ENCODE measurements around the gene GIGYF2.

DNA sequence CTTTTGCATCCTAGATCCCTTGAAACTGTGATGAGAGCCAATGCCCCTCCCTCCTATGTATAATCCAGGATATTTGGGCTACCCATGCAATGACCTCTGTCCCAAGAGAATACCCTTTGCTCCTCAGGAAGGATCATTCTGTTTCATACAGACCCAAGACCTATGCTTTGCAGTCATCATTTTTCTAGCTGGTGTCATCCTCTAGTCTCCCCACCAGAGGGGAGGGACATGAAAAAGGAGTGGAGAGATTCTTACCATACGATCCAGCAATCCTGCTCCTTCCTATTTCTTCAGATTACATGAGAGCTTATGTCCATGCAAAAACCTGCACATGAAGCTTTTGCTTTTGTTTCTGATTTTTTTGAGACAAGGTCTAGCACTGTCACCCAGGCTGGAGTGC, 13.8 kb upstream of the GIGYF2 start:
- TF ChIP-seq, protein P1, sequence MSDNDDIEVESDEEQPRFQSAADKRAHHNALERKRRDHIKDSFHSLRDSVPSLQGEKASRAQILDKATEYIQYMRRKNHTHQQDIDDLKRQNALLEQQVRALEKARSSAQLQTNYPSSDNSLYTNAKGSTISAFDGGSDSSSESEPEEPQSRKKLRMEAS (IDR thresholded peaks at IDR 0.05): no peak
- TF ChIP-seq TAF1 (IDR thresholded peaks at IDR 0.05; ENCODE audit: low read depth) (no peak), TEAD4 (IDR thresholded peaks at IDR 0.05) (no peak), YY1 (IDR thresholded peaks at IDR 0.05; ENCODE audit: low read depth) (no peak), ZBTB7A (IDR thresholded peaks at IDR 0.05; ENCODE audit: low read depth) (no peak), RAD21 (IDR thresholded peaks at IDR 0.05; ENCODE audit: low read depth) (no peak), EP300 (IDR thresholded peaks at IDR 0.05; ENCODE audit: borderline replicate concordance) (no peak), CREB1 (IDR thresholded peaks at IDR 0.05; ENCODE audit: low read depth) (no peak), CEBPB (IDR thresholded peaks at IDR 0.05) (no peak)
- TF ChIP-seq, protein P2, sequence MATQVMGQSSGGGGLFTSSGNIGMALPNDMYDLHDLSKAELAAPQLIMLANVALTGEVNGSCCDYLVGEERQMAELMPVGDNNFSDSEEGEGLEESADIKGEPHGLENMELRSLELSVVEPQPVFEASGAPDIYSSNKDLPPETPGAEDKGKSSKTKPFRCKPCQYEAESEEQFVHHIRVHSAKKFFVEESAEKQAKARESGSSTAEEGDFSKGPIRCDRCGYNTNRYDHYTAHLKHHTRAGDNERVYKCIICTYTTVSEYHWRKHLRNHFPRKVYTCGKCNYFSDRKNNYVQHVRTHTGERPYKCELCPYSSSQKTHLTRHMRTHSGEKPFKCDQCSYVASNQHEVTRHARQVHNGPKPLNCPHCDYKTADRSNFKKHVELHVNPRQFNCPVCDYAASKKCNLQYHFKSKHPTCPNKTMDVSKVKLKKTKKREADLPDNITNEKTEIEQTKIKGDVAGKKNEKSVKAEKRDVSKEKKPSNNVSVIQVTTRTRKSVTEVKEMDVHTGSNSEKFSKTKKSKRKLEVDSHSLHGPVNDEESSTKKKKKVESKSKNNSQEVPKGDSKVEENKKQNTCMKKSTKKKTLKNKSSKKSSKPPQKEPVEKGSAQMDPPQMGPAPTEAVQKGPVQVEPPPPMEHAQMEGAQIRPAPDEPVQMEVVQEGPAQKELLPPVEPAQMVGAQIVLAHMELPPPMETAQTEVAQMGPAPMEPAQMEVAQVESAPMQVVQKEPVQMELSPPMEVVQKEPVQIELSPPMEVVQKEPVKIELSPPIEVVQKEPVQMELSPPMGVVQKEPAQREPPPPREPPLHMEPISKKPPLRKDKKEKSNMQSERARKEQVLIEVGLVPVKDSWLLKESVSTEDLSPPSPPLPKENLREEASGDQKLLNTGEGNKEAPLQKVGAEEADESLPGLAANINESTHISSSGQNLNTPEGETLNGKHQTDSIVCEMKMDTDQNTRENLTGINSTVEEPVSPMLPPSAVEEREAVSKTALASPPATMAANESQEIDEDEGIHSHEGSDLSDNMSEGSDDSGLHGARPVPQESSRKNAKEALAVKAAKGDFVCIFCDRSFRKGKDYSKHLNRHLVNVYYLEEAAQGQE (IDR thresholded peaks at IDR 0.05; ENCODE audit: low read depth): no peak
- TF ChIP-seq, protein P3, sequence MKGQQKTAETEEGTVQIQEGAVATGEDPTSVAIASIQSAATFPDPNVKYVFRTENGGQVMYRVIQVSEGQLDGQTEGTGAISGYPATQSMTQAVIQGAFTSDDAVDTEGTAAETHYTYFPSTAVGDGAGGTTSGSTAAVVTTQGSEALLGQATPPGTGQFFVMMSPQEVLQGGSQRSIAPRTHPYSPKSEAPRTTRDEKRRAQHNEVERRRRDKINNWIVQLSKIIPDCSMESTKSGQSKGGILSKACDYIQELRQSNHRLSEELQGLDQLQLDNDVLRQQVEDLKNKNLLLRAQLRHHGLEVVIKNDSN (IDR thresholded peaks at IDR 0.05): no peak

All from Ishikawa (cell line).